Esophagus muscularis mucosa (tissue), 4 donors: Measurements from ENCODE around the gene PPP1R2. TPM values are rescaled to one million over a fixed set of nuclear protein-coding genes. Genes with fewer than 3 reads are reported as not detected.

Experiments used
- DNase-seq: peaks from one replicate; pipeline ENCODE4 v3.0.0-alpha.2; 2017; ENCODE audit errors: extremely low spot score
- H3K27ac ChIP-seq, 4 donors: fragments of 200-600 bp; sonication (generic); replicated peaks in 1 of 4; 1 replicate in 3 of 4; 2 replicates in 1 of 4; pipeline ENCODE4 v1.5.1; 2016 to 2019; ENCODE audit warnings: mild to moderate bottlenecking in 1 of 4
- H3K27me3 ChIP-seq, 4 donors: fragments of 200-600 bp; sonication (generic); one replicate each; pipeline versions ENCODE4 v1.5.1 to v1.6.0; 2016 to 2019
- H3K36me3 ChIP-seq, 4 donors: fragments of 200-600 bp; sonication (generic); one replicate each; pipeline ENCODE4 v1.5.1; 2016 to 2019
- H3K4me1 ChIP-seq, 4 donors: fragments of 200-600 bp; sonication (generic); one replicate each; pipeline ENCODE4 v1.5.1; 2016 to 2019
- H3K4me3 ChIP-seq, 4 donors: fragments of 200-600 bp; sonication (generic); 1 replicate in 2 of 4; 2 replicates in 2 of 4; pipeline ENCODE4 v1.5.1; 2016 to 2019; ENCODE audit warnings: mild to moderate bottlenecking in 4 of 4, moderate library complexity in 1 of 4
- H3K9me3 ChIP-seq, 4 donors: fragments of 200-600 bp; sonication (generic); 1 replicate in 3 of 4; 2 replicates in 1 of 4; pipeline ENCODE4 v1.5.1; 2016 to 2019
- EP300 ChIP-seq: sonication (generic); formaldehyde crosslinking; IDR thresholded peaks from one replicate; pipeline ENCODE4 v1.6.1; 2017; ENCODE audit warnings: antibody characterized with exemption
- POLR2A ChIP-seq: fragments of 450-650 bp; IDR thresholded peaks from one replicate; pipeline ENCODE4 v1.6.1; 2017; ENCODE audit warnings: antibody characterized with exemption, moderate library complexity, mild to moderate bottlenecking, low read depth
- POLR2AphosphoS5 ChIP-seq, 2 donors: sonication (generic); formaldehyde crosslinking; IDR thresholded peaks; one replicate each; pipeline ENCODE4 v1.6.1; 2017; ENCODE audit warnings: antibody characterized with exemption in 2 of 2
- WGBS: methylation state at CpG from one replicate; pipeline ENCODE4 v1.1.5; 2018; 5-methylcytosine and 5-hydroxymethylcytosine counted together
- intact Hi-C: fragments of 100-400 bp; cut with DNase I; formaldehyde crosslinking; loops from one replicate; pipeline ENCODE4 v1.15.1; 2023
- total RNA-seq, 4 donors: library from RNA; depleted of rRNA; stranded (reverse); fragments of >200 nt; gene quantifications; one replicate each; pipeline versions ENCODE4 v1.1.0 to v1.2.1, GENCODE V29; 2016
- TF ChIP-seq, protein P1 (sequence below), 3 experiments: fragments of 200-600 bp in 2 of 3; fragments of 450-650 bp in 1 of 3; sonication (generic) in 2 of 3; IDR thresholded peaks; one replicate each; pipeline ENCODE4 v1.5.1; 2017 to 2019; ENCODE audit warnings: antibody characterized with exemption in 3 of 3, mild to moderate bottlenecking in 2 of 3, moderate library complexity in 1 of 3

The PPP1R2 gene
- total RNA-seq, 4 donors from 2014 or later: 67.6 to 134 (median 86.7) TPM

DNA sequence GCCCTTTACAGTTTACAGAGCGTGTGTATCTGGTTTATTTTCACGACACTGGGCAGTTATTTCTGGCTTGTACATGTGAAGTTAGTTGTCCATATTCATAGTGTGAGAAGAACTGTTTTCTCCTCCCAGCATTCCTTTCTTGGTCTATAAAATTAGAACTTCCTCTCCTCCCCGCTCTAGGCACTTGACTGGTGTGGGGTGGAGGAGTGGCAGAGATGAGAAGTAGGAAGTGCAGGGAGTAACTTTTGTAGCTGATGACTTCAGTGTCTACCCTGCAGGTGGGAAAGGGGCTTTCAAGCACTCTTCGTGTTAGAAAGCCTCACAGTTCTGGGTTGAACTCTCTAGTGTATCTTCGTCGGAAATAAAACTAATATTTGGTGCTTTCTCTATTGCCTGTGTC, 27.2 kb upstream of the PPP1R2 start:
- intact Hi-C loops: no loop called here
- Histone ChIP-seq H3K27me3 (peaks cover 0 to 20% (median 0%) of the 10 kb centered on the region in 4 donors), H3K4me3 (no peak overlapping the region), H3K9me3 (no peaks in the 10 kb centered on the region), H3K4me1 (peaks cover 0 to 8% (median 0%) of the 10 kb centered on the region in 4 donors), H3K36me3 (peaks cover 0 to 20% (median 6%) of the 10 kb centered on the region in 4 donors), H3K27ac (no peak overlapping the region)
- TF ChIP-seq POLR2AphosphoS5 (IDR thresholded peaks at IDR 0.05) (no peak), POLR2A (no peak)
- TF ChIP-seq, protein P1, sequence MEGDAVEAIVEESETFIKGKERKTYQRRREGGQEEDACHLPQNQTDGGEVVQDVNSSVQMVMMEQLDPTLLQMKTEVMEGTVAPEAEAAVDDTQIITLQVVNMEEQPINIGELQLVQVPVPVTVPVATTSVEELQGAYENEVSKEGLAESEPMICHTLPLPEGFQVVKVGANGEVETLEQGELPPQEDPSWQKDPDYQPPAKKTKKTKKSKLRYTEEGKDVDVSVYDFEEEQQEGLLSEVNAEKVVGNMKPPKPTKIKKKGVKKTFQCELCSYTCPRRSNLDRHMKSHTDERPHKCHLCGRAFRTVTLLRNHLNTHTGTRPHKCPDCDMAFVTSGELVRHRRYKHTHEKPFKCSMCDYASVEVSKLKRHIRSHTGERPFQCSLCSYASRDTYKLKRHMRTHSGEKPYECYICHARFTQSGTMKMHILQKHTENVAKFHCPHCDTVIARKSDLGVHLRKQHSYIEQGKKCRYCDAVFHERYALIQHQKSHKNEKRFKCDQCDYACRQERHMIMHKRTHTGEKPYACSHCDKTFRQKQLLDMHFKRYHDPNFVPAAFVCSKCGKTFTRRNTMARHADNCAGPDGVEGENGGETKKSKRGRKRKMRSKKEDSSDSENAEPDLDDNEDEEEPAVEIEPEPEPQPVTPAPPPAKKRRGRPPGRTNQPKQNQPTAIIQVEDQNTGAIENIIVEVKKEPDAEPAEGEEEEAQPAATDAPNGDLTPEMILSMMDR (IDR thresholded peaks at IDR 0.05): no peak
- 77% methylated on average over 6 of the region's 6 CpGs for WGBS
- DNase-seq: no peak

DNA sequence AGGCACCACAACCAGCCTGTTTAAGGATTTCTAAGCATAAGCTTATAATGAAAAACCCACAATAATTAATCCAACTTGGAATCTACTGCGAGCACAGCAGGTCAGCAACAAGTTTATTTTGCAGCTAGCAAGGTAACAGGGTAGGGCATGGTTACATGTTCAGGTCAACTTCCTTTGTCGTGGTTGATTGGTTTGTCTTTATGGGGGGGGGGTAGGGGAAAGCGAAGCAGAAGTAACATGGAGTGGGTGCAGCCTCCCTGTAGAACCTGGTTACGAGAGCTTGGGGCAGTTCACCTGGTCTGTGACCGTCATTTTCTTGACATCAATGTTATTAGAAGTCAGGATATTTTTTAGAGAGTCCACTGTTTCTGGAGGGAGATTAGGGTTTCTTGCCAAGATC, 25.5 kb upstream of the PPP1R2 start:
- no peak for TF ChIP-seq POLR2A
- TF ChIP-seq EP300: no peak
- TF ChIP-seq, protein P1 (IDR thresholded peaks at IDR 0.05): no peak
- TF ChIP-seq POLR2AphosphoS5 (IDR thresholded peaks at IDR 0.05): no peak
- intact Hi-C loops: no loop called here
- no peak for DNase-seq
- no peaks in the 10 kb centered on the region for H3K9me3 ChIP-seq
- 83% methylated on average over 5 of the region's 5 CpGs for WGBS
- H3K27me3 ChIP-seq: peaks cover 0 to 20% (median 0%) of the 10 kb centered on the region in 4 donors
- H3K4me1 ChIP-seq: peaks cover 0 to 8% (median 0%) of the 10 kb centered on the region in 4 donors
- no peak overlapping the region for H3K27ac ChIP-seq
- no peak overlapping the region for H3K4me3 ChIP-seq
- peaks cover 0 to 18% (median 5%) of the 10 kb centered on the region in 4 donors for H3K36me3 ChIP-seq

DNA sequence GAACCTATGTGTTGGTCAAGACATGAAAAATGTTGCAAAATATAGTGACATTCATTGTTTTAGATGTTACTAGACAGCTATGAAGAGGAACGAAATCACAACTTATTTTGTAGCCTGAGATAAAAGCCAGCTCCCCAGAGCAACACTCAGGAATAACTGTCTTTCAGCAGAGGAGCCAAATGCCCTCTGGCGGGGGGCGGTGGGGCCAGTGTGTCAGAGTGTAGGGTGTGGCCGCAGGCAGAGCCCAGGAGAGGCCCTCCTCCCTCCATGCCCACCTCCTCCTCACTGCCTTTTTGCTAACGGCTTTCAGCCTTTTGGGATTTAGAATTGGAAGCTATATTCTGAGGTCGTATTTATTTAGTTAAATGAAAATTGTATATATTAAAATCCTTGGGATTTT, 23.7 kb upstream of the PPP1R2 start:
- TF ChIP-seq EP300 (no peak), POLR2A (no peak), POLR2AphosphoS5 (IDR thresholded peaks at IDR 0.05) (no peak)
- TF ChIP-seq, protein P1 (IDR thresholded peaks at IDR 0.05): no peak
- no peaks in the 10 kb centered on the region for H3K9me3 ChIP-seq
- H3K27me3 ChIP-seq: peaks cover 0 to 20% (median 0%) of the 10 kb centered on the region in 4 donors
- H3K4me3 ChIP-seq: no peak overlapping the region
- H3K4me1 ChIP-seq: peaks cover 0 to 8% (median 0%) of the 10 kb centered on the region in 4 donors
- intact Hi-C loops: no loop called here
- peaks cover 0 to 7% (median 0%) of the 10 kb centered on the region in 4 donors for H3K36me3 ChIP-seq
- 53% methylated on average over 6 of the region's 6 CpGs for WGBS
- no peak overlapping the region for H3K27ac ChIP-seq
- no peak for DNase-seq

DNA sequence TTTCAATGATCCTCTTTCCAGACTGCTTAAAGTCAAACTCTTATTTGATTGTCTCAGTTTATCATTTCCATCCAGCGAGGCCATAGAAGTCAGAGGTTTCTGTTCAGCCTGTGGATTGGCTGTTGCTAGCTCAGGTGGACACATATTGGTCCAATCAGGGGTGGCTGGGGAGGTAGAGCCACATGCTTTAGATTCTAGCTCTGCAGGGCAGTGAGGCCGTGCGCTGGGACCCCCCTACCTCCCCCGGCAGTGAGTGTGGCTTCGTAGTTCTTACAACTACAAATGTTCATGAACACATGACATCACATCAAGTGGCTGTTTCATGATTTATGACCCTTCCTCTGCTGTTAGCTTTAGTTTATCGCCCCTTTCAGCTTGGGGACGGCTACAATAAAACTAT, 22.6 kb upstream of the PPP1R2 start:
- peaks cover 0 to 20% (median 0%) of the 10 kb centered on the region in 4 donors for H3K27me3 ChIP-seq
- peaks cover 0 to under 1% (median 0%) of the 10 kb centered on the region in 4 donors for H3K4me1 ChIP-seq
- no peaks in the 10 kb centered on the region for H3K9me3 ChIP-seq
- WGBS: 77% methylated on average over 7 of the region's 7 CpGs
- H3K36me3 ChIP-seq: no peaks in the 10 kb centered on the region
- no peak for DNase-seq
- intact Hi-C loops: no loop called here
- TF ChIP-seq, protein P1 (IDR thresholded peaks at IDR 0.05): no peak
- TF ChIP-seq EP300 (no peak), POLR2AphosphoS5 (IDR thresholded peaks at IDR 0.05) (no peak), POLR2A (no peak)
- no peak overlapping the region for H3K4me3 ChIP-seq
- no peak overlapping the region for H3K27ac ChIP-seq

DNA sequence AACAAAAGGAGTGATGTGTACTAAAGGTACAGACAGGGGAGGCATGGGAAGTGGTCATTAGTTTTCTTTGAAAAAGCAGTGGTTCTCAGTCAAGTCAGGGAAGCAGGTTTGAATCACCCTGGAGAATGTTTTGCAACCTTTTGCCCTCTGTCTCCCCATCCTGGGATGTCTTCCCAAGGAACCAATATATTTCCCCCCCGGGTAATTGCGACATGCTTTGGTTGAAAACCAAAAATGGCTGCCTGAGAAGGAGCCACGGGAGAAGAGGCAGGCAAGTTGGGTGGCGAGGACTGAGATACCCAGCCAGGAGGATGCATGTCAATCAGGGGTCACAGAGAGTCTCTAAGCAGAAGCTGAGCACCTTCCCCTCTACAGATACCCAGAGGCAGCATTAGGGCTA, 20.2 kb upstream of the PPP1R2 start:
- Histone ChIP-seq H3K36me3 (no peaks in the 10 kb centered on the region), H3K4me1 (no peaks in the 10 kb centered on the region), H3K27me3 (peaks cover 0 to 14% (median 0%) of the 10 kb centered on the region in 4 donors), H3K27ac (no peak overlapping the region), H3K4me3 (no peak overlapping the region), H3K9me3 (no peaks in the 10 kb centered on the region)
- DNase-seq: no peak
- no peak for TF ChIP-seq POLR2A
- TF ChIP-seq POLR2AphosphoS5 (IDR thresholded peaks at IDR 0.05): no peak
- TF ChIP-seq EP300: no peak
- TF ChIP-seq, protein P1 (IDR thresholded peaks at IDR 0.05): no peak
- 82% methylated on average over 4 of the region's 4 CpGs for WGBS
- intact Hi-C loops: no loop called here
